ENCODE data around the gene ALX3.

GRCh38 chr1:110065841-110066240, 4.6 kb downstream of the ALX3 start:
- no peak for TF ChIP-seq RFX5 (IDR thresholded peaks at IDR 0.05; ENCODE audit: low read depth, low read length)
- TF ChIP-seq CTCF (conservative IDR thresholded peaks at IDR 0.05; ENCODE audit: low read depth, low read length) = no peak
- TF ChIP-seq POLR2A (IDR thresholded peaks at IDR 0.05; ENCODE audit: low read depth, low read length) = no peak
- no peak for TF ChIP-seq SMC3 (IDR thresholded peaks at IDR 0.05; ENCODE audit: low read depth, low read length)
- no peak for TF ChIP-seq BHLHE40 (IDR thresholded peaks at IDR 0.05; ENCODE audit: low read depth, low read length)
- no peak for TF ChIP-seq RCOR1 (IDR thresholded peaks at IDR 0.05; ENCODE audit: insufficient replicate concordance, low read length)
- TF ChIP-seq FOS (IDR thresholded peaks at IDR 0.05; ENCODE audit: low read depth, low read length) = no peak
- TF ChIP-seq CEBPB (IDR thresholded peaks at IDR 0.05; ENCODE audit: low read depth, low read length) = no peak
- TF ChIP-seq USF2 (IDR thresholded peaks at IDR 0.05; ENCODE audit: low read depth, low read length) = no peak
- TF ChIP-seq MXI1 (IDR thresholded peaks at IDR 0.05; ENCODE audit: borderline replicate concordance, low read depth, low read length) = no peak
- TF ChIP-seq MAFK (IDR thresholded peaks at IDR 0.05; ENCODE audit: low read depth, low read length) = no peak
